Measurements from ENCODE around the gene NPPB. TPM values are rescaled to one million over a fixed set of nuclear protein-coding genes. Genes with fewer than 3 reads are reported as not detected.

Gene NPPB
- polyA plus RNA-seq, 2 of the 4 experiments (the other 2 are of a cell fraction), result 0.18 TPM; not detected in 1

DNA sequence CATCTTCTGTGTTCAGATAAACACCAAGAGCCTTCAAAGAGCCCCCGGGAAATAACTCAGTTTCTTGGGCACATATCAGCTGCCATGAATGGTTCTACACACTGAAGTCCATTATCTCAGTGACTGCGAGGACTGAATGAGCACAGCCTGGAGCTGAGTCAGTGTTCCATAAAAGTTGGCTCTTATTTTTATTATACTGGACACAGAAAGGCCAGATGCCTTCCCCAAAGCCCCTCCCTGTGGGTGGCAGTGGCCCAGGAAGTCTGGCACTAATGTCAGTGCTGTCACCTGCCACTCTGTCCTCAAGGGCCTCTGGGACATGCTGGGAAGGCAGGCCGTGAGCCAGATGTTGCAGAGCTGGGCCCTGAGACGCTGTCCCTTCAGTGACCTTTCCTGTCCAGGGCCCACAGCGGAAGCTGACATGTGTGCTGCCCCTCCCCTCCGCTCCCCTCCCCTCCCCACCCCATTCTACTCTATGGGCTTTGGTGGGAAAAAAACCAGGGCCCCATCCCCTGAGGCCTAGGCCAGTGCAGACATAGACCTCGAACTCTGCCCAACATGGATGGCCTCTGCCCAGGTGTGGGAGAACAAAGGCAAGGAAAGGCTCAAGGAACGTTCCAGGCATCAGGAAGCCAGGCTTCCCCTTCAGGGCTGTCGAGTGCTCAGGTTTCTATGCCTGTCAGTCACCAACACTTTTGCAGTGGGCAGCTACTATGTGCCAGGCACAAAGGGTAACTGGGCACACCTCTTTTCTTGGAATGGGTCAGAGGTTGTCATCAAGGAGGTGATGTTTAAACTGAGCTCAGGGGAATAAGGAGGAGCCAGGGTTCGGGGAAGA, 22.4 kb upstream of the NPPB start:
- no peak for ATAC-seq
- no peaks in the 10 kb centered on the region for H3K9me3 ChIP-seq
- TF ChIP-seq, protein P1, sequence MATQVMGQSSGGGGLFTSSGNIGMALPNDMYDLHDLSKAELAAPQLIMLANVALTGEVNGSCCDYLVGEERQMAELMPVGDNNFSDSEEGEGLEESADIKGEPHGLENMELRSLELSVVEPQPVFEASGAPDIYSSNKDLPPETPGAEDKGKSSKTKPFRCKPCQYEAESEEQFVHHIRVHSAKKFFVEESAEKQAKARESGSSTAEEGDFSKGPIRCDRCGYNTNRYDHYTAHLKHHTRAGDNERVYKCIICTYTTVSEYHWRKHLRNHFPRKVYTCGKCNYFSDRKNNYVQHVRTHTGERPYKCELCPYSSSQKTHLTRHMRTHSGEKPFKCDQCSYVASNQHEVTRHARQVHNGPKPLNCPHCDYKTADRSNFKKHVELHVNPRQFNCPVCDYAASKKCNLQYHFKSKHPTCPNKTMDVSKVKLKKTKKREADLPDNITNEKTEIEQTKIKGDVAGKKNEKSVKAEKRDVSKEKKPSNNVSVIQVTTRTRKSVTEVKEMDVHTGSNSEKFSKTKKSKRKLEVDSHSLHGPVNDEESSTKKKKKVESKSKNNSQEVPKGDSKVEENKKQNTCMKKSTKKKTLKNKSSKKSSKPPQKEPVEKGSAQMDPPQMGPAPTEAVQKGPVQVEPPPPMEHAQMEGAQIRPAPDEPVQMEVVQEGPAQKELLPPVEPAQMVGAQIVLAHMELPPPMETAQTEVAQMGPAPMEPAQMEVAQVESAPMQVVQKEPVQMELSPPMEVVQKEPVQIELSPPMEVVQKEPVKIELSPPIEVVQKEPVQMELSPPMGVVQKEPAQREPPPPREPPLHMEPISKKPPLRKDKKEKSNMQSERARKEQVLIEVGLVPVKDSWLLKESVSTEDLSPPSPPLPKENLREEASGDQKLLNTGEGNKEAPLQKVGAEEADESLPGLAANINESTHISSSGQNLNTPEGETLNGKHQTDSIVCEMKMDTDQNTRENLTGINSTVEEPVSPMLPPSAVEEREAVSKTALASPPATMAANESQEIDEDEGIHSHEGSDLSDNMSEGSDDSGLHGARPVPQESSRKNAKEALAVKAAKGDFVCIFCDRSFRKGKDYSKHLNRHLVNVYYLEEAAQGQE (IDR thresholded peaks at IDR 0.05), result no peak
- TF ChIP-seq RFX5 (IDR thresholded peaks at IDR 0.05) (no peak), CBX2 (IDR thresholded peaks at IDR 0.05; ENCODE audit: borderline replicate concordance, low read depth) (no peak)
- H3K4me1 ChIP-seq, result no peaks in the 10 kb centered on the region
- no peak overlapping the region for H3K27ac ChIP-seq
- POLR2A ChIA-PET, result interaction anchor here (0.6 kb wide), 1 partner anchor 27 kb away, joined by 6 read pairs; no protein-coding TSS in a partner anchor
- no peak for FAIRE-seq
- no peak overlapping the region for H3K4me2 ChIP-seq
- CTCF ChIA-PET, result interaction anchor here (3.1 to 3.9 kb wide), 2 partner anchors 12 to 13 kb away, joined by 13 to 15 read pairs; no protein-coding TSS in a partner anchor
- DNase-seq (ENCODE audit: low read depth in 1 of 2, low spot score in 1 of 2), result no peak
- WGBS (ENCODE audit: missing lambda C conversion rate), result 52% methylated on average over 5 of the region's 10 CpGs
- no peak overlapping the region for H3K4me3 ChIP-seq

DNA sequence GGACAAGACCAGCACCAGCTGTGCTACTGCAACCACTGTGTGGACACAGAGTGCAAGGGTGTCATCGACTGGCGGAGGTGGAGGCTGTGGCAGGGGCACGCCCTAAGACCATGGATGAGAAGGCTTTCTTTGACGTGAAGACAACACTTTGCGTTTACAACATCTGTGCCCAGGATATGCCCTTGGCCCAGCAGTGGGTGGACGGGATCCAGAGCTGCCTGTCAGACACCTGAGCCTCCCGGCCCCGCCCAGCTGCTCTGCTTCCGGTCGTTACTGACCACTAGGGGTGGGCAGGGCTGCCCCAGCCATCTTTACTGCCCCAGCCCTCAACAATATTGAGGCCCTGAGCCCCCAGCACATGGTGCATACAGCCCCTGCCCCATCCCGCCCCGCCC, 21.4 kb upstream of the NPPB start:
- POLR2A ChIA-PET, result interaction anchor here (0.6 kb wide), 2 partner anchors 28 to 34 kb away, joined by 6 to 7 read pairs; no protein-coding TSS in a partner anchor
- no peaks in the 10 kb centered on the region for H3K9me3 ChIP-seq

DNA sequence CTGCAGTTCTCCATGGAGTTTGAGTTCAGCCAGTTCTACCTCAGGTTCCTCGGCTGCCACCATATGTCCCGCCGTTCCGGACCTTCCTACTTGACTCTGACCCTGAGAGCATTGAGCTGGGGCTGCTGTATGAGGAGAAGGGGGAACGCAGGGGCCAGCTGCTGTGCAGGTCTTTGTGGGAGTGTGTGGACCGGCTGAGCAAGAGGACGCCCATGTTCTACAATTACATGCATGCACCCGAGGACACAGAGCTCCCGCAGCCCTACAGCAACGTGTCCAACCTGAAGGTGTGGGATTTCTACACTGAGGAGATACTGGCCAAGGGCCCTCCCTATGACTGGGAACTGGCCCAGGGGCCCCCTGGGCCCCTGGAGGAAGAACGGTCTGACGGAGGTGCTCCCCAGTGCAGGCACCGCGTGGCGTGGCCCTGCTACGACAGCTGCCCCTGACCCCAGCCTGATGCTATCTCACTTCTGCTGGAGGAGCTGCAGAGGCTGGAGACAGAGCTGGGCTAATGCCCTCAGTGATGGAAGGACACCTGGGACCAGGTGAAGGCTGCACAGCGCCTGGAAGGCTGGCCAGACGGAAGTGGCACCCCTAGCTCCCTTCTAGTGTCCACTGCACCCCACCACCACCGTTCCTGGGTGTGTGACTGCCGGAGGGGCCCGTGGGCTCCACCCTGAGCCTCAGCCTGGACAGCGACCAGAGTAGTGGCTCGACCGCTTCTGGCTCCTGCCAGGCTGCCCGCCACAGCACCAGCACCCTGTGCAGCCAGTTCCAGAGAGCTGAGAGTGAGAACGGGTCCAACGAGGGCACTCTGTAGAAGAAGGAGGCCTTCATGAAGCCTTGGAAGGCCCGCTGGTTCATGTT, 20.8 kb upstream of the NPPB start:
- no peak overlapping the region for H3K4me2 ChIP-seq
- 45% methylated on average over 12 of the region's 28 CpGs for WGBS (ENCODE audit: missing lambda C conversion rate)
- no peak overlapping the region for H3K4me3 ChIP-seq
- CTCF ChIA-PET, result interaction anchor here (0.6 to 3.9 kb wide), 5 partner anchors 11 to 88 kb away, joined by 3 to 15 read pairs (median 5); no protein-coding TSS in a partner anchor
- FAIRE-seq (no peak), DNase-seq (ENCODE audit: low read depth in 1 of 2, low spot score in 1 of 2) (no peak), ATAC-seq (no peak; a peak in 1 of 6 replicates)
- H3K27ac ChIP-seq, result no peak overlapping the region
- TF ChIP-seq TP53 (CRISPR knock-in tag; IDR thresholded peaks at IDR 0.05) (no peak), CHD2 (IDR thresholded peaks at IDR 0.05; ENCODE audit: low read length, partially characterized antibody) (no peak), PHF8 (IDR thresholded peaks at IDR 0.05; ENCODE audit: borderline replicate concordance, low read depth) (no peak), JUN (IDR thresholded peaks at IDR 0.05) (no peak), ZSCAN20 (CRISPR knock-in tag; IDR thresholded peaks at IDR 0.05) (no peak), HMGXB4 (CRISPR knock-in tag; IDR thresholded peaks at IDR 0.05; ENCODE audit: borderline replicate concordance) (no peak)
- TF ChIP-seq, protein P2, sequence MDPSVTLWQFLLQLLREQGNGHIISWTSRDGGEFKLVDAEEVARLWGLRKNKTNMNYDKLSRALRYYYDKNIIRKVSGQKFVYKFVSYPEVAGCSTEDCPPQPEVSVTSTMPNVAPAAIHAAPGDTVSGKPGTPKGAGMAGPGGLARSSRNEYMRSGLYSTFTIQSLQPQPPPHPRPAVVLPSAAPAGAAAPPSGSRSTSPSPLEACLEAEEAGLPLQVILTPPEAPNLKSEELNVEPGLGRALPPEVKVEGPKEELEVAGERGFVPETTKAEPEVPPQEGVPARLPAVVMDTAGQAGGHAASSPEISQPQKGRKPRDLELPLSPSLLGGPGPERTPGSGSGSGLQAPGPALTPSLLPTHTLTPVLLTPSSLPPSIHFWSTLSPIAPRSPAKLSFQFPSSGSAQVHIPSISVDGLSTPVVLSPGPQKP (IDR thresholded peaks at IDR 0.05; ENCODE audit: low read depth, low read length), result no peak
- H3K9me3 ChIP-seq, result no peaks in the 10 kb centered on the region
- POLR2A ChIA-PET, result interaction anchor here (0.6 kb wide), 1 partner anchor 33 kb away, joined by 7 read pairs; no protein-coding TSS in a partner anchor
- H3K4me1 ChIP-seq, result no peaks in the 10 kb centered on the region

More for the DNA sequence above, 21.4 kb upstream of the NPPB start:
- CTCF ChIA-PET, result interaction anchor here (0.6 to 3.9 kb wide), 3 partner anchors 12 to 88 kb away, joined by 3 to 15 read pairs (median 13); no protein-coding TSS in a partner anchor
- Histone ChIP-seq H3K4me3 (no peak overlapping the region), H3K4me1 (no peaks in the 10 kb centered on the region), H3K4me2 (no peak overlapping the region), H3K27ac (no peak overlapping the region)
- no peak for DNase-seq (ENCODE audit: low read depth in 1 of 2, low spot score in 1 of 2)
- FAIRE-seq, result no peak
- 67% methylated on average over 1 of the region's 12 CpGs for WGBS (ENCODE audit: missing lambda C conversion rate)
- no peak for TF ChIP-seq TFCP2L1 (CRISPR knock-in tag; IDR thresholded peaks at IDR 0.05)
- no peak for TF ChIP-seq EHMT2 (IDR thresholded peaks at IDR 0.05; ENCODE audit: low read depth)
- no peak for TF ChIP-seq GATA3 (IDR thresholded peaks at IDR 0.05; ENCODE audit: borderline replicate concordance)
- TF ChIP-seq MYC (IDR thresholded peaks at IDR 0.05; ENCODE audit: borderline replicate concordance, low read length), result no peak
- no peak for TF ChIP-seq HDAC2 (IDR thresholded peaks at IDR 0.05)
- no peak for TF ChIP-seq RCOR1 (IDR thresholded peaks at IDR 0.05; ENCODE audit: low read depth, low read length)
- TF ChIP-seq CEBPB (IDR thresholded peaks at IDR 0.05), result no peak
- no peak for TF ChIP-seq NPAS2 (CRISPR knock-in tag; IDR thresholded peaks at IDR 0.05; ENCODE audit: borderline replicate concordance)
- no peak for TF ChIP-seq SMC3 (IDR thresholded peaks at IDR 0.05)
- no peak for TF ChIP-seq EHF (CRISPR knock-in tag; IDR thresholded peaks at IDR 0.05)
- TF ChIP-seq CBX8 (IDR thresholded peaks at IDR 0.05), result no peak
- TF ChIP-seq JUNB (IDR thresholded peaks at IDR 0.05), result no peak
- TF ChIP-seq RAD21 (conservative IDR thresholded peaks at IDR 0.05 in 1 of 2, IDR thresholded peaks at IDR 0.05 in 1 of 2), result no peak
- TF ChIP-seq HEYL (CRISPR knock-in tag; IDR thresholded peaks at IDR 0.05), result no peak
- TF ChIP-seq HOXA7 (CRISPR knock-in tag; IDR thresholded peaks at IDR 0.05), result no peak
- TF ChIP-seq RARB (CRISPR knock-in tag; IDR thresholded peaks at IDR 0.05), result no peak
- TF ChIP-seq ESRRA (IDR thresholded peaks at IDR 0.05; ENCODE audit: borderline replicate concordance, low read length), result no peak
- ATAC-seq, result peak in 1 of 2 experiments; percentile 30; a peak in 1 of 6 replicates

Measured in A549 (cell line).